Measurements from ENCODE around the gene CADPS2. TPM values are rescaled to one million over a fixed set of nuclear protein-coding genes. Genes with fewer than 3 reads are reported as not detected.
"Not testable (repeated sequence)": the region's sequence is repeated elsewhere in the genome, so short reads cannot be mapped to it uniquely, and the experiment has no call there.

CADPS2 gene
- total and polyA plus RNA-seq, 10 of the 15 experiments (the other 5 are each of a cell fraction or from before 2014, with no cell fraction given), result 0.05 to 7.5 (median 0.25) TPM

DNA sequence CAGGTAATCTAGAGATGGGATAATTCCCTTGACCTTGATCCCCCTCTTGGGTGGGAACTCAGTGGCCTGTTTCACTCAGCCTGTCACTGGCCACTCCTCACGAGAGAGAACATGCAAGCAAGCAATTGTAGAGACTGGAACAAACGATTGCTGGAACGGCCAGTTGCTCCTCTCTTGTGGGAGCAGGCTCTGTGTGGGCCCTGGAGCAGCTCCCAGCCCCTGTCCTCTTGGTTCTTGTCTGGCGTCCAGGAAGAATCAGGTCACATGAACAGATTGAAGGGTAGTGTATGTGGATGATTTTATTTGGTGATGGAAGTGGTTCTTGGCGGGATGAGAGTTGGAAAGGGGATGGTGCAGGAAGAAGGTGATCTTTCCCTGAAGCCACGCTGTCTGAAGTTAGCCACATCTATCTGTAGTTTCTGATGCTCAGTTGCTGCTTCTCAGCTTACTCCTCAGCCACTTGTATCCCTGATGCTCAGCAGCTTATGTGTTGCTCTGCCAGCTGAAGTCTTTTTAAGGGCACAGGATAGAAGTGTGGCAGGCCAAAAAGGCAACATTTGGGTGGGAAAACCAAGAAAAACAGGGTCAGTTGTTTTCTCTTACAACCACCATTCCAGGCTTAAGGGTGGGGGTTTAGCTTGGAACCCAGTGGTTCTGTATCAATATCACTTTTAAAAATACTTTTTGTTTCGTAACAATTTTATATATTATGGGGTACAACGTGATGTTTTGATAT lies 203.3 kb downstream of the CADPS2 start (continued):
- TF ChIP-seq JUND (IDR thresholded peaks at IDR 0.05; ENCODE audit: low read depth, low read length) (no peak), PAX8 (IDR thresholded peaks at IDR 0.05) (no peak)

GRCh38 chr7:122681186-122681585 lies 205.1 kb downstream of the CADPS2 start:
- H3K27ac ChIP-seq (ENCODE audit: control insufficient read depth, insufficient read depth); H4K20me1 ChIP-seq (ENCODE audit: control insufficient read depth, insufficient read depth); in situ Hi-C loops (cut with MboI); H3K9me3 ChIP-seq (replicated peaks; ENCODE audit: control insufficient read depth, insufficient read depth, low read length); H3K36me3 ChIP-seq (ENCODE audit: control insufficient read depth in 2 of 2, insufficient read depth in 2 of 2, low read length in 1 of 2); H2AFZ ChIP-seq (ENCODE audit: control insufficient read depth, low read depth, low read length); BruUV-seq (replicated peaks); H3K4me1 ChIP-seq (ENCODE audit: control insufficient read depth, insufficient read depth, low read length); FAIRE-seq; RAD21 ChIA-PET (ENCODE audit: unreplicated experiment); H3K9ac ChIP-seq (ENCODE audit: control insufficient read depth, insufficient read depth, low read length); H3K4me2 ChIP-seq (ENCODE audit: control insufficient read depth, insufficient read depth); ATAC-seq; DNase-seq (ENCODE audit: low read depth, low spot score); POLR2A ChIA-PET; H3K27me3 ChIP-seq (replicated peaks in 1 of 2; ENCODE audit: control insufficient read depth in 2 of 2, insufficient read depth in 2 of 2, low read length in 1 of 2); H3K79me2 ChIP-seq (ENCODE audit: control insufficient read depth, insufficient read depth, low read length); H3K4me3 ChIP-seq: not testable (repeated sequence)
- WGBS (ENCODE audit: insufficient coverage, insufficient replicate concordance, low lambda C conversion rate, missing lambda C conversion rate), result 81% methylated on average over 16 of the region's 16 CpGs
- ChIA-PET SMC1A (ENCODE audit: uncharacterized antibody, unreplicated experiment) (interaction anchor here (2.7 kb wide), 1 partner anchor 33 kb away, joined by 8 read pairs; no protein-coding TSS in a partner anchor), CTCF (interaction anchor here (1.4 kb wide), 1 partner anchor 23 kb away, joined by 3 read pairs; no protein-coding TSS in a partner anchor)
- intact Hi-C loops (cut with micrococcal nuclease; ENCODE audit: unreplicated experiment), result loop anchor here (10.0 kb wide), 1 partner anchor 374 kb away; no protein-coding TSS in a partner anchor

DNA sequence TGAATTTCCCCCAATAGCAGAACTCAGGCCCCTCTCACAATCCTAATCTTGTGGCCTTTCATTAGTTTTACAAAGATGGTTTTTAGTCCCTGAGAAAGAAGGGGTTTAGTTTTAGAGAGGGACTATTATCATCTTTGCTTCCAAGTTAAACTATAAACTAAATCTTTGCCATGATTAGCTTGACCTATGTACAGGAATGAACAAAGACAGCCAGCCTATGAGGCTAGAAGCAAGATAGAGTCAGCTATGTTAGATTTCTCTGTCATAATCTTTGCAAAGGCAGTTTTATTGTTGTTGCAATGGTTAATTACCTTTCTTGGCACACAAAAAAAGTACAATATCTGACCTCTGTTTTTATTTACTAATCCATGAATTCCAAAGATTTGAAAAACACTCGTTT lies 206.4 kb downstream of the CADPS2 start:
- H3K27me3 ChIP-seq (replicated peaks in 1 of 2; ENCODE audit: control insufficient read depth in 2 of 2, insufficient read depth in 2 of 2, low read length in 1 of 2), result no peaks in the 10 kb centered on the region
- ChIA-PET CTCF (interaction anchor here (1.2 kb wide), 1 partner anchor 10 kb away, joined by 4 read pairs; no protein-coding TSS in a partner anchor), POLR2A (no interaction called here), RAD21 (ENCODE audit: unreplicated experiment) (no interaction called here), SMC1A (ENCODE audit: uncharacterized antibody, unreplicated experiment) (interaction anchor here (0.9 kb wide), 1 partner anchor 12 kb away, joined by 3 read pairs; no protein-coding TSS in a partner anchor)
- H3K4me2 ChIP-seq (ENCODE audit: control insufficient read depth, insufficient read depth), result no peak overlapping the region
- in situ Hi-C loops (cut with MboI), result no loop called here
- ATAC-seq (no peak), FAIRE-seq (no peak), DNase-seq (ENCODE audit: low read depth, low spot score) (no peak)
- no peaks in the 10 kb centered on the region for H3K79me2 ChIP-seq (ENCODE audit: control insufficient read depth, insufficient read depth, low read length)
- no peak overlapping the region for H3K4me3 ChIP-seq
- H4K20me1 ChIP-seq (ENCODE audit: control insufficient read depth, insufficient read depth), result no peaks in the 10 kb centered on the region
- TF ChIP-seq SREBF1 (IDR thresholded peaks at IDR 0.05; ENCODE audit: low read length), result no peak
- 36% methylated on average over 1 of the region's 1 CpG for WGBS (ENCODE audit: insufficient coverage, insufficient replicate concordance, low lambda C conversion rate, missing lambda C conversion rate)
- no peak overlapping the region for H2AFZ ChIP-seq (ENCODE audit: control insufficient read depth, low read depth, low read length)
- BruUV-seq (replicated peaks), result no TSS peak
- no peak overlapping the region for H3K9ac ChIP-seq (ENCODE audit: control insufficient read depth, insufficient read depth, low read length)
- H3K9me3 ChIP-seq (replicated peaks; ENCODE audit: control insufficient read depth, insufficient read depth, low read length), result no peaks in the 10 kb centered on the region
- no peaks in the 10 kb centered on the region for H3K4me1 ChIP-seq (ENCODE audit: control insufficient read depth, insufficient read depth, low read length)
- intact Hi-C loops (cut with micrococcal nuclease; ENCODE audit: unreplicated experiment), result loop anchor here (10.0 kb wide), 1 partner anchor 375 kb away; no protein-coding TSS in a partner anchor
- no peaks in the 10 kb centered on the region for H3K36me3 ChIP-seq (ENCODE audit: control insufficient read depth in 2 of 2, insufficient read depth in 2 of 2, low read length in 1 of 2)
- H3K27ac ChIP-seq (ENCODE audit: control insufficient read depth, insufficient read depth), result no peak overlapping the region

GRCh38 chr7:122679269-122679709 lies 207.0 kb downstream of the CADPS2 start:
- SMC1A ChIA-PET (ENCODE audit: uncharacterized antibody, unreplicated experiment); H3K79me2 ChIP-seq (ENCODE audit: control insufficient read depth, insufficient read depth, low read length); H3K9ac ChIP-seq (ENCODE audit: control insufficient read depth, insufficient read depth, low read length); RAD21 ChIA-PET (ENCODE audit: unreplicated experiment); in situ Hi-C loops (cut with MboI); H3K9me3 ChIP-seq (replicated peaks; ENCODE audit: control insufficient read depth, insufficient read depth, low read length); H2AFZ ChIP-seq (ENCODE audit: control insufficient read depth, low read depth, low read length); POLR2A ChIA-PET; H4K20me1 ChIP-seq (ENCODE audit: control insufficient read depth, insufficient read depth); intact Hi-C loops (cut with micrococcal nuclease; ENCODE audit: unreplicated experiment); H3K4me1 ChIP-seq (ENCODE audit: control insufficient read depth, insufficient read depth, low read length); H3K27me3 ChIP-seq (replicated peaks in 1 of 2; ENCODE audit: control insufficient read depth in 2 of 2, insufficient read depth in 2 of 2, low read length in 1 of 2); FAIRE-seq; H3K4me3 ChIP-seq; H3K27ac ChIP-seq (ENCODE audit: control insufficient read depth, insufficient read depth); ATAC-seq; DNase-seq (ENCODE audit: low read depth, low spot score); H3K36me3 ChIP-seq (ENCODE audit: control insufficient read depth in 2 of 2, insufficient read depth in 2 of 2, low read length in 1 of 2); BruUV-seq (replicated peaks); H3K4me2 ChIP-seq (ENCODE audit: control insufficient read depth, insufficient read depth): not testable (repeated sequence)
- CTCF ChIA-PET, result interaction anchor here (1.2 kb wide), 1 partner anchor 10 kb away, joined by 4 read pairs; no protein-coding TSS in a partner anchor
- WGBS (ENCODE audit: insufficient coverage, insufficient replicate concordance, low lambda C conversion rate, missing lambda C conversion rate), result 55% methylated on average over 9 of the region's 9 CpGs
